ENCODE measurements around the gene KCNJ6. TPM values are rescaled to one million over a fixed set of nuclear protein-coding genes. Genes with fewer than 3 reads are reported as not detected.
A peak's percentile ranks its signal among the peaks of the same experiment; 100 is the strongest.

Gene KCNJ6
- total and polyA plus RNA-seq, 2 of the 8 experiments (the other 6 are each of a cell fraction or from before 2014, with no cell fraction given): 0.51 to 1.2 TPM

GRCh38 chr21:37799211-37800056 is 116.8 kb downstream of the KCNJ6 start:
- Histone ChIP-seq H2BK120ac (replicated peaks; ENCODE audit: low read depth, low read length) (no peak overlapping the region), H3K9ac (replicated peaks in 1 of 4; ENCODE audit: extremely low read depth in 1 of 4, low read depth in 3 of 4, low read length in 3 of 4) (no peak overlapping the region), H3K18ac (ENCODE audit: extremely low read depth, low read length) (no peak overlapping the region), H3K9me3 (ENCODE audit: insufficient read depth in 2 of 2, low read depth in 1 of 2, low read length in 1 of 2) (no peaks in the 10 kb centered on the region), H3K79me1 (ENCODE audit: low read depth, low read length) (no peaks in the 10 kb centered on the region), H4K5ac (ENCODE audit: insufficient read length, low read depth, low read length) (no peak overlapping the region), H3K27me3 (replicated peaks in 1 of 4; ENCODE audit: control insufficient read depth in 3 of 4, extremely low read depth in 1 of 4, insufficient read depth in 3 of 4, low read length in 3 of 4) (no peaks in the 10 kb centered on the region), H3K4ac (replicated peaks; ENCODE audit: insufficient read length, low read depth, low read length) (no peak overlapping the region), H2BK20ac (ENCODE audit: low read length) (no peak overlapping the region), H2BK12ac (ENCODE audit: low read depth, low read length) (no peak overlapping the region), H3K36me3 (ENCODE audit: control insufficient read depth in 2 of 4, insufficient read depth in 4 of 4, low read length in 3 of 4) (no peaks in the 10 kb centered on the region), H4K20me1 (replicated peaks in 1 of 2; ENCODE audit: control insufficient read depth in 1 of 2, insufficient read depth in 2 of 2, low read length in 2 of 2) (no peaks in the 10 kb centered on the region), H3K4me2 (ENCODE audit: insufficient read depth in 1 of 2, low read depth in 2 of 2, low read length in 2 of 2) (no peak overlapping the region), H4K8ac (ENCODE audit: extremely low read depth, insufficient read depth, low read length) (no peak overlapping the region), H3K4me3 (ENCODE audit: extremely low read depth in 1 of 4, insufficient read depth in 2 of 4, low read depth in 3 of 4, low read length in 4 of 4) (no peak overlapping the region), H2AFZ (ENCODE audit: low read length) (no peak overlapping the region), H3K23ac (ENCODE audit: insufficient read length) (no peak overlapping the region), H3K4me1 (replicated peaks in 1 of 4; ENCODE audit: control insufficient read depth in 3 of 4, insufficient read depth in 4 of 4, low read length in 3 of 4) (no peaks in the 10 kb centered on the region), H3K56ac (replicated peaks; ENCODE audit: insufficient read length, low read depth, low read length) (no peak overlapping the region), H2BK5ac (ENCODE audit: low read depth, low read length) (no peak overlapping the region), H3K79me2 (ENCODE audit: control insufficient read depth in 1 of 2, insufficient read depth in 2 of 2, low read length in 2 of 2) (no peaks in the 10 kb centered on the region), H4K91ac (replicated peaks; ENCODE audit: insufficient read length, low read length) (no peak overlapping the region), H3K14ac (ENCODE audit: insufficient read length) (no peak overlapping the region), H3K27ac (ENCODE audit: low read depth, low read length) (no peak overlapping the region), H2AK5ac (ENCODE audit: low read depth, low read length) (no peak overlapping the region), H2BK15ac (ENCODE audit: low read length) (no peak overlapping the region), H3K23me2 (ENCODE audit: low read depth, low read length) (no peaks in the 10 kb centered on the region)
- TF ChIP-seq GABPA (IDR thresholded peaks at IDR 0.05; ENCODE audit: borderline replicate concordance, insufficient read depth, low read length) (no peak), E2F6 (IDR thresholded peaks at IDR 0.05) (0 out of 2 replicates have a peak, but pooled peaks have one; percentile 43)
- ChIA-PET CTCF (ENCODE audit: partially characterized antibody) (interaction anchor here (0.6 to 1.9 kb wide), 2 partner anchors 41 to 71 kb away, joined by 3 to 4 read pairs; no protein-coding TSS in a partner anchor), POLR2A (ENCODE audit: partially characterized antibody) (no interaction called here)
- FAIRE-seq (no peak), DNase-seq (ENCODE audit: low read depth in 1 of 2, low spot score in 2 of 2) (no peak)
- WGBS, 2 experiments (ENCODE audit: extremely low coverage in 1 of 2, insufficient coverage in 1 of 2, insufficient read length in 1 of 2, insufficient replicate concordance in 2 of 2, low coverage in 1 of 2, low lambda C conversion rate in 2 of 2, missing lambda C conversion rate in 1 of 2): 71% methylated on average over 3 of the region's 3 CpGs; no CpG with 5 or more reads in 1 of the 2 experiments
